Germinal center (tissue), 1 donor: Measurements from ENCODE around the gene SVIL.
A peak's percentile ranks its signal among the peaks of the same experiment; 100 is the strongest.
"Not testable (repeated sequence)": the region's sequence is repeated elsewhere in the genome, so short reads cannot be mapped to it uniquely, and the experiment has no call there.

Experiments
- DNase-seq: peaks from one replicate; pipeline ENCODE4 v3.0.0; 2012; ENCODE audit warnings: mixed read lengths, low spot score

SVIL gene

DNA sequence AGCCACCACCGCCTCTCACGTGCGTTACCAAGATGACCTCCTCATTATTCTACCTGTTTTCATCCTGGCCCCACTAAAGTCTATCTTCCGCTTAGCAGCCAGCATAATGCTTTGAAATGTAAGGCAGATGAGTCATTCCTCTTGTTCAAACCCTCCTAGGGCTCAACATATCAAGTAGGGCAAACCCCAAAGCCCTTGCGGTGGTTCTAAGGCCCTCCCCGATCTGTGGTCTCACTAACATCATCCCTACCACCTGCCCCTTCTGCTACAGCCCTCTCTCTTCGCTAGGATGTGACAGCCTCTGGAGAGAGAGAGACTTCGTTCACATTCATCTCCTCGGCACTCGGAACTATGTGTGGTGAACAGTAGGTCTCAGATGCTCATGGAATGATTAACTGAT lies 94.8 kb downstream of the SVIL start:
- no peak for DNase-seq

GRCh38 chr10:29539412-29539811 lies 95.4 kb downstream of the SVIL start:
- no peak for DNase-seq

- DNase-seq, result no peak
These were observed 97.0 kb downstream of the SVIL start for GRCh38 chr10:29537799-29538198.

DNA sequence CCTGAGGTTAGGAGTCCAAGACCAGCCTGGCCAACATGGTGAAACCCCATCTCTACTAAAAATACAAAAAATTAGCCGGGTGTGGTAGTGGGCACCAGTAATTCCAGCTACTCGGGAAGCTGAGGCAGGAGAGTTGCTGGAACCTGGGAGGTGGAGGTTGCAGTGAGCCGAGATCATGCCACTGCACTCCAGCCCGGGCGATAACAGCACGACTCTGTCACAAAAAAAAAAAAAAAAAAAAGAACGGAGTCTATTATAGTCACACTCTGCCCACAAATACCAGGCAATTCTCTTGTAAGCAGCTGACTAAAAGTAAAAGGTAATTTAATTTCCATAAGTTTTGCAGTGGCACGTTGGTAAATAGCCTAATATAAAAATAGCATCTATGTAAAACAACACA lies 98.1 kb downstream of the SVIL start:
- not testable (repeated sequence) for DNase-seq

- DNase-seq, result no peak
These were observed 98.9 kb downstream of the SVIL start for GRCh38 chr10:29535778-29536453.

DNA sequence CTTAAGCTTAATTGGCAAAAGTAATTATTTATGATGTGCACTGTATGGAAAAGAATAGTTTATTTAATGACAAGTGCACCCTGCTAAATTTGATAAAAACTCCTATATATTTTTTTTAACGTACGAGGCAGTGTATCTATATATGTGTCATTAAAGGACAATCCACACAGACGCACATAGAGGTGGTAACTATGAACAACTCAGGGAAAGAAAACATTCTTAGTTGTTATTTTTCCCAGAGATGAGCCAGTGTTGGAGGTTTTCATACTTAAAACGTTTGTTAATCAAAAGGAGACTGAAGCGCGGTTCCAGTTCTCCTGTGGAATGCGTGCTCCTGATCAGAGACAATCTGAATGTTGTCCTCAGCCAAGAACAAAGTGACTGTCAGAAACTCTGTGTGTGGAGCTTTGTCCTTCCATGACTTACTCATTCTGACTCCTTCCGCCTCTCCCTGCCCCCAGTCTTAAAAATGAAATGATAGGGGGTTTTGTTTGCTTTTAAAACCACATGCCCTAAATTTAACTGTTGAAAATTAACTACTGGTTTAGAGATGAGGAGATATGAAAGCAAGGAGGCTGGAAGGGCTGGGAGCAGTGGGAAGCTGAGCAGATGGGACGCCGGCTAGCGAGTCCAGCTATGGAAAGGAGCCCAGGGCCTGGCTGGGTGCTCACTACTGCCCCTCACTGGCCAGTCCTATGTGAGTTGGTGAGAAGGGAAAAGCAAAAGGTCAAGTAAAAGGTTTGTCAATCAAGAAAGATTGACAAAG lies 99.6 kb downstream of the SVIL start:
- DNase-seq, result no peak

DNA sequence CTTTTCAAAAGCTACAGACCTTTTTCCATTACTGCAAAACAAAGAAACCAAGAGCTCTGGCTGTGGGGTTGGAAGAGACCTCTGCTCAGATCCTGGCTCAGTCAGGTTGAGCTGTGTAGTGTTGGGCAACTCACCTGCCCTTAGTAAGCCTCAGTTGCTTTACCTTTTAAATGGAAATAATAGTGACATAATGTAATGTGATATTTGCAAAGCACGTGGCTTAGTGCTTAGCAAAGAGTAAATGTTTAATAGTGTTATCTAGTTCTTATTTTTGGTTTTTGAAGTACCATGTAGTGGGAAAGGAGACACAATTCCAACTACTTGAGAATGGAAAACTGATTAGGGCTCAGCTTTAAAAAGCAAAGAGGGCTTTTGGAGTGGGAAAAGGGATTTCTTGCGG lies 100.2 kb downstream of the SVIL start:
- DNase-seq, result no peak

DNA sequence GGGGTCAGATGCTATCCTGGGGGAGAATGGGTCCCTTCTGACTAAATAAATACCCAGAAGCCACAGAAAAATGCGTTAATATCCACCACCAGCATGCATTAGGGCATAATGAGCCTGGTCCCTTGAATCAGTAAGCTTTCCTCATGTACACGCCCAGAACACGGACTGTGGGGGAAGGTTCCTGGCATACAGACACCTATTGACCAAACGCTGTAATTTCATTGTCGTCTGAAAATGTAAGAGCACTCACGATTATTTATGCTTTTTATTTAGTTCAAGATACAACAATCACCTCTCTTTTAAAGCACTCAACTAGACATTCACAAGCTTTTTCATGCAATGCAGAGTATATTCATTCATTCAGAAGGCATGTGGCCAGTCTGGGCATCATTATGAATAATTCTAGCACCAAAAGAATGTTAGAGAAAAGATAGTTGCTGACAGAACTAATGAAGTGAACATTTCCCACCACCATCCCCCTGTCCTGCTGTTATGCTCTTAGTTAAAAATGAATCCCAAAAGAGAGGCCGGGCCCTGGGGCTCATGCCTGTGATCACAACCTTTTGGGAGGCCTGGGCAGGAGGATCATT lies 101.0 kb downstream of the SVIL start:
- DNase-seq, result no peak

- DNase-seq, result no peak
These were observed 101.7 kb downstream of the SVIL start for GRCh38 chr10:29533046-29533445.

GRCh38 chr10:29532256-29532878 lies 102.4 kb downstream of the SVIL start:
- DNase-seq, result no peak

GRCh38 chr10:29530112-29530976 lies 104.4 kb downstream of the SVIL start:
- DNase-seq, result no peak

DNA sequence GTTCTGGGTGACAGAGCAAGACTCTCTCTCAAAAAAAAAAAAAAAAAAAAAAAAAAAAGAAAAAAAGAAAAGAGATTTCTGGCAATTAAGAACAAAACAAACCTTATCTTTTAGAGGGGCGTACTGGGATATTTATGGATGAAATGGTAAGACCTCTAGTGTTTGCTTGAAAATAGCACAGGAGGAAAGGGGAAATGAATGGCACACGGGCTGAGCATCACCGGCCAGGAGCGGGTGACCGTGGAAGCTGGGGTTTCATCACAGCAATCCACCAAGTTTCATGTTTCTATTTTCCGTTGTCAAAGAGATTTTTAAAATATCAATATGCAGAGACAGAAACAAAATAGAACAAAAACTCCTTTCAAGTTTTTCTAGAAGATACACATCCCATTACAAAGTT lies 105.6 kb downstream of the SVIL start:
- DNase-seq, result no peak

DNA sequence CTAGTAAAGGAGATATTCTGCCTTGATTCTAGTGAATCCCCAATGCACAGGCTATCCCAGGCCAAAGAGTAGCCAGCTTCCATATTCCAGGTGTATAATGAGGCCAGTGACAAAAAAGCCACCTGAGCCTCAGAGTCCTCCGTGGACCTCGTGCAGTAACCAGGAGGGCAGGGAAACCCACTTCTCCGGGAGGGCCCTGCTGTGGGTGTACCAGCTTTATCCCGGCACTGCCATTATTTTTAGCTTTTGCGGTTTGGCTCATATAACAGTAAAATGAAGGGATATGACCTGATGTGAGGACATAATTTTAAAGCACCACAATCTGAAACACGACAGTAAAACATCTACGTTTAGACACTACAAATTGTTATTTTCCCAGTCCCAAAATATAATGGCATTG lies 109.0 kb downstream of the SVIL start:
- DNase-seq, result no peak

DNA sequence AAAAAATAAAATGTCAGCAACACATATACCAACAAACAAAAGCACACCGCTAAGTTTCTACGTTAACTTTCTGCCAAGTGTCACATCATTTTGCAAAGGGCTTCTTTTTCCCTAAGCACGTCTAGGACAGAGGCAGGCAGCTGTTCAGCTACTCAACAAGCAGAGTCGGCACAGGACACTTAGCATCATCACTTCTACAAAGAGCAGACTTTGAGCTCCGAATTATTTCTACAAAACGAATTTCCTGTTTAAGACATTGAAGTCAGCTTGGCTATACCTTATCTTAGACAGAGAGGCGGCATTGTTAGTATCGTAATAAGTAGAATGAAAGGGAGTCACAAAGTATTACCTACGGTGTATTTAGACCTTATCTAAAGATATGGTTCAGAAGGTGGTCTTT lies 110.1 kb downstream of the SVIL start:
- DNase-seq, result no peak

GRCh38 chr10:29524294-29524693 lies 110.5 kb downstream of the SVIL start:
- DNase-seq, result no peak

DNA sequence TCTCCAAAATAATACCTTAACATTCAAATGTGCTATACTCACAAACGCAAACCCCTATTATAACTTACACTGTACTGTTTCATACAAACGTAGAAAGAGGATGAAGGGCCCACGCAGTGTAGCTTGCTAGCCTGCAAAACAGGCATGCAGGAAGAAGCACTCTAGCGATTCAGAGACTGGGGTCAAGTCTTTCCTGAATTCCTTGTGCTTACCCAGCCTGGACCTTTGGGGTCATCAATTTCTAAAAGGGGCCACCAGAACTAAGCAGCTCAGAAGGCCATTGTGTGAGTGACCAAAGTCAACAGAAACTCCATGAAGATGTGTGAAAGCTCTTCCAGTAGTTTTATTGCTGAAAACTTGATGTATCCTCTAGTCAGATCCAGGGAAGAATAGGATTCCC lies 111.9 kb downstream of the SVIL start:
- no peak for DNase-seq

- no peak for DNase-seq
These were observed 112.5 kb downstream of the SVIL start for GRCh38 chr10:29522061-29522855.

GRCh38 chr10:29519659-29520058 lies 115.1 kb downstream of the SVIL start:
- DNase-seq, result no peak

GRCh38 chr10:29517352-29517923 lies 117.3 kb downstream of the SVIL start:
- DNase-seq, result peak; percentile 25

- DNase-seq, result not testable (repeated sequence)
These were observed 118.3 kb downstream of the SVIL start for GRCh38 chr10:29516309-29516932.
